GM21360 (cell line): ENCODE data around the gene TSPAN8.
"Not testable (repeated sequence)": the region's sequence is repeated elsewhere in the genome, so short reads cannot be mapped to it uniquely, and the experiment has no call there.

Experiments
- ATAC-seq: cut with Tn5 transposase; IDR thresholded peaks from one replicate; pipeline ENCODE4 v1.9.1; 2021; ENCODE audit warnings: mild to moderate bottlenecking, moderate library complexity; ENCODE audit not compliant: unreplicated experiment

TSPAN8 gene

GRCh38 chr12:71164568-71165197 is 6.9 kb upstream of the TSPAN8 start:
- no peak for ATAC-seq

DNA sequence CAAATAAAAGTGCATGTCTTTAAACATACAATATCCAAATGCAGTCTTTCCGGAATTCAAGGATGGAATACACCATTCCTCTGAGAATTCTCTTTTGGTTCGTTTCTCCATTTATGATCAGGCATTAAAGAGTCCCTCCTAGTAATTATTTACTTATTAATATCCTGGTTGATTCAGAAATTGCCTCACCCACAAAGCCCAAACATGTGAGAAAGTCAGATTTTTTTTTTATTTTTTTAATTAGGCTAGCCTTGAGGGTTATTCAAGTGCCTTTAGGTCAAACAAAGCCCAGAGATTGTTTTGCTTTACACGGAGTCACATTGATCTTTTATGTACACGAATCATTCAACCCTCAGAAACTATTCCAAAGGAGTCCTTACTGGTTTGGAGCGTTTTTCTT is 6.4 kb upstream of the TSPAN8 start:
- no peak for ATAC-seq

GRCh38 chr12:71162832-71163763 is 5.3 kb upstream of the TSPAN8 start:
- no peak for ATAC-seq

GRCh38 chr12:71161591-71161990 is 3.8 kb upstream of the TSPAN8 start:
- ATAC-seq: no peak

- no peak for ATAC-seq
These were observed 2.8 kb upstream of the TSPAN8 start for GRCh38 chr12:71160585-71160984.

- ATAC-seq: no peak
These were observed 2.1 kb upstream of the TSPAN8 start for GRCh38 chr12:71159878-71160277.

DNA sequence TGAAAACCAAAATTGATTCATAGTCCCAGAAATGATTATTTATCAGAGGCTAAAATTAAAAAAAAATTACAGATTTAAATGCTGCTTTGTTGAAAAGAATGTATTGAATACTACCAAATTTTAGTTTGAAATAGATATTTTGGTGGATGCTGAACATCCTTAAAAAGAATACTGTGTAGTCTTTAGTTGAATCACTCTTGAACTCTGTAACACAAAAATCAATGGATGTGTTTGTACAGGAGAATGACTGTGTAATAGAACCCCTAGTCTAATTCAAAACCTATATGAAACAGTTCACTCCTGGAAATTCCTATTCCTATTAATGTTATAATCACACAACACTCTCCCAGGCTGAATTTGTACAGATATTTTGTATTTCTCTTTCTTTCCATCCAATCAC is 1.5 kb upstream of the TSPAN8 start:
- no peak for ATAC-seq

DNA sequence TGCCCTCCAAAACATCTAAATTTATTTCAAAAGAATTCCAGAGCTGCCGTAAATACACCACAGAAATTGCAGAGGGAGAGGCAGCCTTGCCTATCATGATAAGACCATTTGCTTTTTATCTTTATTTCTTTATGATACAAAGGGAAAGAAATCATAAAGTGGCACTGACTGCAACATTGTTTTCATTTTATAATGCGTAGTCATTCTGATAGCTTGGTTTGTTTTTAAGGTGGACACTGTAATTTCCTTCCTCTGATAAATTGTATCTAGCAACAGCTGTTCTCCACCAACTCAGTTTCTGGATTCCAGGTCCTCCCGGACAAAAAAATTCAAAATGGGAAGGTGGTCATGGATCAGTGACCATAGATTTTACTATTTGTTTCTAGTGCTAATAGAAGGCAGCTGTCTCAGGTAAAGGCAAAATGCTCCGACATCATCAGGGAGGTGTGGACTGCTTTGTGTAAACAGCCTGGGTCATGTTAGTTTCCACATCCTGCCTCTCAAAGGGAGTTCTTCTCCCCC is 623 bp upstream of the TSPAN8 start:
- ATAC-seq: no peak

GRCh38 chr12:71155225-71155624 is 2.6 kb downstream of the TSPAN8 start:
- no peak for ATAC-seq

- no peak for ATAC-seq
These were observed 4.9 kb downstream of the TSPAN8 start for GRCh38 chr12:71152851-71153250.

DNA sequence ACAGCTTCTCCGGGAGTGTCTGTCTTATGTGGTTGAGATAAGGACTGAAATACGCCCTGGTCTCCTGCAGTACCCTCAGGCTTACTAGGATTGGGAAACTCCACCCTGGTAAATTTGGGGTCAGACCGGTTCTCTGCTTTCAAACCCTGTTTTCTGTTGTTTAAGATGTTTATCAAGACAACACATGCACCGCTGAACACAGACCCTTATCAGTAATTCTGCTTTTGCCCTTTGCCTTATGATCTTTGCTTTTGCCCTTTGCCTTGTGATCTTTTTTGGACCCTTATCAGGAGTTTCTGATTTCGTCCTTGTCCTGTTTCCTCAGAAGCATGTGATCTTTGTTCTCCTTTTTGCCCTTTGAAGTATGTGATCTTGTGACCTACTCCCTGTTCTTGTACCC is 7.8 kb downstream of the TSPAN8 start:
- not testable (repeated sequence) for ATAC-seq

DNA sequence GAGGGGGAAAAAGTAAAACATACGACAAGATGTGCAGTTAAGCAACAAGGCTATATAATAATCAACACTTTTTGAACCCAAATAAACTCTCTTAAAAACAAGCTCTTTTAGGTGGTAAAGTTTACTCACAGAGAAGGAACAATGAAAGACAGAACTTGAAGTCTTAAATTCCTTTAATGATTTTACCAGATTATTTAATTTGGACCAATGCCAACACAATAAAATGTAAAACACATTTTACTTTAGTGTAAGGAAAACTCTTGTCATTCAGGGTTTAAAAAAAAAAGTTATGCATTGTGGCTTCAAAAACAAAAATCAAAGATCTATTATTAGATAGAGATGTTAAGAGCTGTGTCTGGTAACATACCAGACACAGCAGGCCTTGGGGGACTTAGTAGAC is 13.1 kb downstream of the TSPAN8 start:
- no peak for ATAC-seq

- ATAC-seq: no peak
These were observed 14.8 kb downstream of the TSPAN8 start for GRCh38 chr12:71142956-71143355.

GRCh38 chr12:71142016-71142415 is 15.8 kb downstream of the TSPAN8 start:
- no peak for ATAC-seq

DNA sequence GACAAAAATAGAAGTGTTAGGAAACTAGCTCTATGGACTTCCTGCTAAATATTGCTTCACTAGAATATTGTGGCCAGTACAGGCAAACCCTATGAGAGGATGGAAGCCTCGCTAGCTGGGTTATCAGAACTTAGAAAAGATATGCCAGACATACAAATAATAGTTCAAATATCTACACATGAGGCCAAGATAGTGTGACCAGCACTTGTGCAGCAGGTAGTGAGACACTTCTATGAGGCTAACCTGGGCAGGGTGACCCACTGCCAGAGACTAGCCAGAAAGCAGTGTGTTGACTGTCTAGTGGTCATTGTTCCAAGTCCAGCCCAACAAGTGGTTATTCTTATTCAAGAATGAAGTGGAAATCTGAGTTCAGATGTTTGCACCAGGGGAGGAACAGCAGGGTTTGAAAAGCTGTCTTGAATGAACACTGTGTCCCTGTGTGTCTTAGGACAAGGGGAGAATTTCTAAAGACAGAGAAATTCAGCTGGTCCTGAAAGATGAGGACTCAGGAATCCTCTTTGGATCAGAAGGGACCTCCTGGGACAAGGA is 16.3 kb downstream of the TSPAN8 start:
- no peak for ATAC-seq

DNA sequence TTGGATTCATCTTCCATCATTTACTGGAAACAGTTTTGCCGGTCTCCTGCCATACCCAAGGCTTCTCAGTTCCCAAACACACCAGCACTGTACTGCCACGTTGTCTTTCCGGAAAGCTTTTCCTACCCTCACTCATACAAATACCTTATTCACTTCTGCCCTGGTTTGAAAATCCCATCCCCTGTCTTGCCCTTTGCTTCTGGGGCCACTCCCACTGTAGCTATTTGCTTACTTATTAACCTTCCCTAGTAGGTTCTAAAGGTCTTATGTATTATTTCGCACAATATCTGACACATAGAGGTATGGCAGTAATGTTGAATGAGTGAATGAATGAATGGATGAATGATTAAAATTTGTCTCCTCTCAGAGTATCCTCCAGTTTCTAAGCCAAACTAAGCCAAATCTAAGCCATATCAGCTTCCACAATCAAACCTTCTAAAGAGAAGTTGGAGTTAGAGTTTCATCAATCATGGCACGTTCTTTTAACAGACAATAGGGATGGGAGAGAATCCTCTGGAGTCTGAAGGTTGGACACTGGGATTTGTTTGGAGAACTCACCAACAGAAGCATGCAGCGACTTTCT is 18.6 kb downstream of the TSPAN8 start:
- ATAC-seq: no peak

DNA sequence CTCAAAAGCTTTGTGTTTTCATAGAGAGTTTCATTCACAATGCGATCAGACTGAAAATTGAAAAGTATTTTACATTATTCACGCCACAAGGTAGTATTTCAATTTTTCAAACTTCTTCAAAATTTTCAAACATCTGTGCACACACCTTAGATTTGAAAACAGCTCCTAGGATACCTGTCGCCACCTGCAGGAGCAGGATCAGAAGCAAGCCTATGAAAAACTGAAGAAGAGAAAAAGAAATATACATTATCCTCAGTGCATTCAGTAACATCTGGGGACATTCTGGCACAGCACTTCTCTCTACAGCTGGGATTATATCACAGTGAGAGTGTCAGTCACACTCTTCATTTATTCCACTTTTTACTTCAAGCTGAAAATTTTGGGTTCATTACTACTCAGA is 19.8 kb downstream of the TSPAN8 start:
- no peak for ATAC-seq

DNA sequence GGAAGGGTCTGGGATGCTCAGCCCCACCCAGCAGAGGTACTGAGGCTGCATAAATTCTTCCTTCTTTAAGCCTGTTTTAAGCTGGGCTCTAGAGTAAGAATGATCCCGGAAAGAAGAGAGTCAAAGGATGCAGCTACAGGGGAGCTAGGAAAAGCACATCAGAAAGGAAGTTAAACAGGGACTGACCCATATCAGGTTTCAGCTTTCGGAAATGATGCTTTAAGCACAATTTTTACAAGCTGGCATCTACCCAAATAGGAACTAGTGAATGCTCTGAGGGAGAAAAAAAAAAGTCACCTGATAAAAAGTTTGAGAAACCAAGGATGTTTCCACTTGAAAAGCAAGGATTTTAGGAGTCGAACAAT is 22.0 kb downstream of the TSPAN8 start:
- no peak for ATAC-seq

GRCh38 chr12:71135077-71135811 is 22.6 kb downstream of the TSPAN8 start:
- ATAC-seq: no peak

GRCh38 chr12:71134405-71134804 is 23.4 kb downstream of the TSPAN8 start:
- no peak for ATAC-seq

GRCh38 chr12:71130521-71131069 is 27.2 kb downstream of the TSPAN8 start:
- no peak for ATAC-seq
